Breast epithelium (tissue), 4 donors: ENCODE measurements around the gene NOP10. TPM values are rescaled to one million over a fixed set of nuclear protein-coding genes. Genes with fewer than 3 reads are reported as not detected.
"Not testable (repeated sequence)": the region's sequence is repeated elsewhere in the genome, so short reads cannot be mapped to it uniquely, and the experiment has no call there.

Experiments
- DNase-seq, 2 donors: peaks; one replicate each; pipeline ENCODE4 v3.0.0-alpha.2; 2019; ENCODE audit warnings: low spot score in 2 of 2
- H3K27ac ChIP-seq, 2 donors: fragments of 200-600 bp; sonication (generic) in 1 of 2; one replicate each; pipeline ENCODE4 v1.5.1; 2016 to 2019; ENCODE audit warnings: mild to moderate bottlenecking in 1 of 2
- H3K27me3 ChIP-seq, 2 donors: fragments of 200-600 bp; sonication (generic) in 1 of 2; one replicate each; pipeline versions ENCODE4 v1.5.1 to v1.6.0; 2017 to 2019; ENCODE audit warnings: control low read depth in 1 of 2, mild to moderate bottlenecking in 1 of 2
- H3K36me3 ChIP-seq: fragments of 200-600 bp; one replicate; pipeline ENCODE4 v1.5.1; 2019
- H3K4me1 ChIP-seq, 2 donors: fragments of 200-600 bp; sonication (generic); one replicate each; pipeline ENCODE4 v1.5.1; 2016 to 2019; ENCODE audit warnings: control low read depth in 1 of 2
- H3K4me3 ChIP-seq, 3 donors: fragments of 200-600 bp; sonication (generic); 1 replicate in 2 of 3; 2 replicates in 1 of 3; pipeline ENCODE4 v1.5.1; 2016 to 2019; ENCODE audit warnings: mild to moderate bottlenecking in 3 of 3, moderate library complexity in 2 of 3
- H3K9me3 ChIP-seq, 2 donors: fragments of 200-600 bp; sonication (generic) in 1 of 2; one replicate each; pipeline ENCODE4 v1.5.1; 2016 to 2019; ENCODE audit warnings: control low read depth in 1 of 2
- POLR2A ChIP-seq: fragments of 450-650 bp; IDR thresholded peaks from one replicate; pipeline ENCODE4 v1.6.1; 2016; ENCODE audit warnings: antibody characterized with exemption, mild to moderate bottlenecking, moderate library complexity
- POLR2AphosphoS5 ChIP-seq, 3 donors: sonication (generic); formaldehyde crosslinking; IDR thresholded peaks; one replicate each; pipeline ENCODE4 v1.6.1; 2017; ENCODE audit warnings: antibody characterized with exemption in 3 of 3
- intact Hi-C: fragments of 100-400 bp; cut with DNase I; formaldehyde crosslinking; loops from one replicate; pipeline ENCODE4 v1.15.1; 2023; ENCODE audit warnings: low total_unique reads
- total RNA-seq, 3 donors: library from RNA; depleted of rRNA; stranded (reverse); fragments of >200 nt; gene quantifications; one replicate each; pipeline ENCODE4 v1.1.0, GENCODE V29; 2016
- TF ChIP-seq, protein P1 (sequence below), 3 donors: fragments of 450-650 bp; IDR thresholded peaks; one replicate each; pipeline ENCODE4 v1.5.1; 2016 to 2017; ENCODE audit warnings: antibody characterized with exemption in 3 of 3, mild to moderate bottlenecking in 3 of 3, moderate library complexity in 3 of 3

Gene NOP10
- total RNA-seq, 3 donors from 2014 or later = 108 to 135 (median 130) TPM

DNA sequence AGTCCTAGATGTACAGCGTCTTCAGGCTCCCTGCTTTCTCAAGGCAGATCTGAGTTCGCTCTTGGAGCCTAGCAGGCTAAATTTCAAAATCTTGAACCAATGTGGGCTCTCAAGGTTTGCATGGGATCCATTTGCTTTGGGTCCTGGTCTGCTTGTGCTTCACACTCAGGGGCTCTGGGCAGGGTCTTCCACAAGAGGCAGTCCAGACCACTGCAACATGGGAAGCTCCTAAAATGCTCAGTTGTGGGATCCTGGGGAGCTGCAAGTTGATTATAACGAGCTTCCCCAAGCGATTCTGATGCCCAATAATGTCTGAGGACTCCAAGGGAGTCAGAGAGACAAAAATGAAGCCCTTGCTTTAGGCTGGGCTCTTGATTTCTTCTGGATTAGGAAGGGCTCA, 6.8 kb upstream of the NOP10 start:
- H3K27me3 ChIP-seq = no peaks in the 10 kb centered on the region
- H3K9me3 ChIP-seq = no peaks in the 10 kb centered on the region
- no peak overlapping the region for H3K27ac ChIP-seq
- intact Hi-C loops = no loop called here
- H3K4me1 ChIP-seq = no peaks in the 10 kb centered on the region
- no peak for DNase-seq
- TF ChIP-seq POLR2A = no peak
- no peak for TF ChIP-seq POLR2AphosphoS5 (IDR thresholded peaks at IDR 0.05)
- TF ChIP-seq, protein P1, sequence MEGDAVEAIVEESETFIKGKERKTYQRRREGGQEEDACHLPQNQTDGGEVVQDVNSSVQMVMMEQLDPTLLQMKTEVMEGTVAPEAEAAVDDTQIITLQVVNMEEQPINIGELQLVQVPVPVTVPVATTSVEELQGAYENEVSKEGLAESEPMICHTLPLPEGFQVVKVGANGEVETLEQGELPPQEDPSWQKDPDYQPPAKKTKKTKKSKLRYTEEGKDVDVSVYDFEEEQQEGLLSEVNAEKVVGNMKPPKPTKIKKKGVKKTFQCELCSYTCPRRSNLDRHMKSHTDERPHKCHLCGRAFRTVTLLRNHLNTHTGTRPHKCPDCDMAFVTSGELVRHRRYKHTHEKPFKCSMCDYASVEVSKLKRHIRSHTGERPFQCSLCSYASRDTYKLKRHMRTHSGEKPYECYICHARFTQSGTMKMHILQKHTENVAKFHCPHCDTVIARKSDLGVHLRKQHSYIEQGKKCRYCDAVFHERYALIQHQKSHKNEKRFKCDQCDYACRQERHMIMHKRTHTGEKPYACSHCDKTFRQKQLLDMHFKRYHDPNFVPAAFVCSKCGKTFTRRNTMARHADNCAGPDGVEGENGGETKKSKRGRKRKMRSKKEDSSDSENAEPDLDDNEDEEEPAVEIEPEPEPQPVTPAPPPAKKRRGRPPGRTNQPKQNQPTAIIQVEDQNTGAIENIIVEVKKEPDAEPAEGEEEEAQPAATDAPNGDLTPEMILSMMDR (IDR thresholded peaks at IDR 0.05) = no peak
- H3K4me3 ChIP-seq = no peak overlapping the region
- H3K36me3 ChIP-seq = no peaks in the 10 kb centered on the region

- TF ChIP-seq POLR2A (no peak), POLR2AphosphoS5 (IDR thresholded peaks at IDR 0.05) (no peak)
- TF ChIP-seq, protein P1 (IDR thresholded peaks at IDR 0.05) = no peak
- intact Hi-C loops = no loop called here
- no peaks in the 10 kb centered on the region for H3K4me1 ChIP-seq
- no peak overlapping the region for H3K4me3 ChIP-seq
- H3K27ac ChIP-seq = no peak overlapping the region
- DNase-seq = no peak
- no peaks in the 10 kb centered on the region for H3K27me3 ChIP-seq
- H3K9me3 ChIP-seq = no peaks in the 10 kb centered on the region
- no peaks in the 10 kb centered on the region for H3K36me3 ChIP-seq
These were observed 5.9 kb upstream of the NOP10 start for GRCh38 chr15:34348735-34349300.

DNA sequence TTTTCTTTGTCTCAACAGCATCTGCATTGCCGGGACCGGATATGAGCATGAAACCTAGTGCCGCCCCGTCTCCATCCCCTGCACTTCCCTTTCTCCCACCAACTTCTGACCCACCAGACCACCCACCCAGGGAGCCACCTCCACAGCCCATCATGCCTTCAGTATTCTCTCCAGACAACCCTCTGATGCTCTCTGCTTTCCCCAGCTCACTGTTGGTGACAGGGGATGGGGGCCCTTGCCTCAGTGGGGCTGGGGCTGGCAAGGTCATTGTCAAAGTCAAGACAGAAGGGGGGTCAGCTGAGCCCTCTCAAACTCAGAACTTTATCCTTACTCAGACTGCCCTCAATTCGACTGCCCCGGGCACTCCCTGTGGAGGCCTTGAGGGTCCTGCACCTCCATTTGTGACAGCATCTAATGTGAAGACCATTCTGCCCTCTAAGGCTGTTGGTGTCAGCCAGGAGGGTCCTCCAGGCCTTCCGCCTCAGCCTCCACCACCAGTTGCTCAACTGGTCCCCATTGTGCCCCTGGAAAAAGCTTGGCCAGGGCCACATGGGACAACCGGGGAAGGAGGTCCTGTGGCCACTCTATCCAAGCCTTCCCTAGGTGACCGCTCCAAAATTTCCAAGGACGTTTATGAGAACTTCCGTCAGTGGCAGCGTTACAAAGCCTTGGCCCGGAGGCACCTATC, 5.2 kb upstream of the NOP10 start:
- no peaks in the 10 kb centered on the region for H3K27me3 ChIP-seq
- no peaks in the 10 kb centered on the region for H3K9me3 ChIP-seq
- intact Hi-C loops = no loop called here
- H3K36me3 ChIP-seq = no peaks in the 10 kb centered on the region
- no peaks in the 10 kb centered on the region for H3K4me1 ChIP-seq
- no peak overlapping the region for H3K4me3 ChIP-seq
- no peak for DNase-seq
- TF ChIP-seq, protein P1 (IDR thresholded peaks at IDR 0.05) = no peak
- TF ChIP-seq POLR2A (no peak), POLR2AphosphoS5 (IDR thresholded peaks at IDR 0.05) (no peak)
- peak overlapping the region in 1 of 2 donors; percentile 12 for H3K27ac ChIP-seq

GRCh38 chr15:34342213-34342736, 661 bp downstream of the NOP10 start:
- Histone ChIP-seq H3K4me3 (peak overlapping the region; percentile 63 to 84 (median 80)), H3K27ac (peak overlapping the region; percentile 88 to 90)
- H3K36me3 ChIP-seq, H3K9me3 ChIP-seq, H3K4me1 ChIP-seq, DNase-seq, intact Hi-C loops, H3K27me3 ChIP-seq: not testable (repeated sequence)

DNA sequence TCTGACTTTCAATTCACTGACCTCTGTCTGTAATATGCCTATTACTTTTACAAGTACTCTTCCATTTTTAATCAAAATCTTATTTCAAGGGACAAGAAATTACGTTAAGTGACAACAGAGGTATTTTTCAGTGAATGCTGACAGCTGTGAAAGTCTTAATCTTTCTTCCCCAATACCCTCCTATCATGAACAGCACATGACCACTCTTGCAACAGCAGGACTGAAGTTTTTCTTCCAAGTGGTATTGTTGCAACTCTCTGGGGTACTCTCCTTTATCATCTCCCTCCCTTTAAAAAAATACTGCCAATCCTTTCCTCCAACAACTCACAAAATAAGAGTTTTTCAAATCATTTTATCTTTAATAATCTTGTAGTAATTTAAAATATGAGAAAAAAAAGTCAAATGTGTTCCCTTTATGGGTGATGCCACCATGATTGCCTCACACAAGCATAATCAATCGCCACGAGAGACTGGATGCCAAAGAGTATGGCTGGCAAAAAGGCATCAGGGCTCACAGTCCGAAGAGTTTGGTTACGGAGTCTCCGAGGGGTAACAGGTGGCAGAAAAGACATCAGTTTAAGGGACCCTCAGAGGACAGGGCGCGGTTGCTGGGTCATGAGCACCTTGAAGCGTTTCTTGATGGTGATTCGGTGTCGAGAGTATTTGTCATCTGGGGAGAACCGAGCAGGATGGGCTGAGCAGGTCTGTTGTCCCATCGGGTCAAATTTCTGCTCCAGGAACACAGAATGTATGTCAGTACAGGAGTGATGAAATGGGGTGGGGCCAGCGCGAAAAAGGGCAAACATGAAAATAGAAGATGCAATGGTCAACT, 1.3 kb downstream of the NOP10 start:
- H3K36me3 ChIP-seq = no peaks in the 10 kb centered on the region
- H3K4me1 ChIP-seq = no peaks in the 10 kb centered on the region
- no peaks in the 10 kb centered on the region for H3K27me3 ChIP-seq
- H3K4me3 ChIP-seq = peak overlapping the region; percentile 63 to 84 (median 80)
- intact Hi-C loops = no loop called here
- TF ChIP-seq, protein P1 (IDR thresholded peaks at IDR 0.05) = no peak
- TF ChIP-seq POLR2A (no peak), POLR2AphosphoS5 (IDR thresholded peaks at IDR 0.05) (no peak)
- no peaks in the 10 kb centered on the region for H3K9me3 ChIP-seq
- DNase-seq = no peak
- no peak overlapping the region for H3K27ac ChIP-seq
